GM19025 (cell line): ENCODE data around the gene ELMO1.
A peak's percentile ranks its signal among the peaks of the same experiment; 100 is the strongest.

Source experiments
- ATAC-seq: cut with Tn5 transposase; IDR thresholded peaks from one replicate; pipeline ENCODE4 v1.9.1; 2021; ENCODE audit warnings: mild to moderate bottlenecking, low read depth, moderate library complexity; ENCODE audit not compliant: unreplicated experiment

ELMO1 gene

GRCh38 chr7:37352974-37353948, 95.4 kb downstream of the ELMO1 start:
- ATAC-seq, result peak; percentile 86

GRCh38 chr7:37352251-37352880, 96.3 kb downstream of the ELMO1 start:
- no peak for ATAC-seq

- ATAC-seq, result no peak
Measured at GRCh38 chr7:37351716-37352115, 96.9 kb downstream of the ELMO1 start.

- no peak for ATAC-seq
Measured at GRCh38 chr7:37349979-37350590, 98.6 kb downstream of the ELMO1 start.

GRCh38 chr7:37348982-37349381, 99.7 kb downstream of the ELMO1 start:
- ATAC-seq, result no peak

GRCh38 chr7:37346761-37347160, 101.9 kb downstream of the ELMO1 start:
- no peak for ATAC-seq

- ATAC-seq, result no peak
Measured at GRCh38 chr7:37344886-37345579, 103.6 kb downstream of the ELMO1 start.

GRCh38 chr7:37342688-37343471, 105.8 kb downstream of the ELMO1 start:
- peak; percentile 58 for ATAC-seq

GRCh38 chr7:37342176-37342687, 106.4 kb downstream of the ELMO1 start:
- no peak for ATAC-seq

GRCh38 chr7:37341033-37341630, 107.5 kb downstream of the ELMO1 start:
- peak; percentile 38 for ATAC-seq

GRCh38 chr7:37338966-37339365, 109.7 kb downstream of the ELMO1 start:
- no peak for ATAC-seq

GRCh38 chr7:37337522-37337921, 111.1 kb downstream of the ELMO1 start:
- ATAC-seq, result no peak

- peak; percentile 88 for ATAC-seq
Measured at GRCh38 chr7:37336259-37336658, 112.4 kb downstream of the ELMO1 start.

GRCh38 chr7:37333075-37333474, 115.6 kb downstream of the ELMO1 start:
- ATAC-seq, result no peak

- no peak for ATAC-seq
Measured at GRCh38 chr7:37332243-37333016, 116.2 kb downstream of the ELMO1 start.

- ATAC-seq, result no peak
Measured at GRCh38 chr7:37330775-37331174, 117.9 kb downstream of the ELMO1 start.

- no peak for ATAC-seq
Measured at GRCh38 chr7:37329940-37330339, 118.7 kb downstream of the ELMO1 start.

- ATAC-seq, result no peak
Measured at GRCh38 chr7:37327288-37327687, 121.4 kb downstream of the ELMO1 start.

GRCh38 chr7:37323966-37324365, 124.7 kb downstream of the ELMO1 start:
- no peak for ATAC-seq
